Left hindlimb (tissue), 1 donor: ENCODE results near the gene HAUS3.

Source experiments
- DNase-seq: peaks from one replicate; pipeline ENCODE4 v3.0.0-alpha.2; 2018

Gene HAUS3

GRCh38 chr4:2262944-2263250, 21.0 kb upstream of the HAUS3 start:
- no peak for DNase-seq

GRCh38 chr4:2262145-2262943, 20.4 kb upstream of the HAUS3 start:
- DNase-seq: peak; percentile 100

GRCh38 chr4:2261853-2262144, 19.9 kb upstream of the HAUS3 start, which contains the start of gene MXD4:
Gene MXD4, minus strand, starts transcription at chr4:2262109. Its CDS starts 129 bp downstream, at chr4:2261980.
- no peak for DNase-seq

GRCh38 chr4:2261110-2261852, 19.4 kb upstream of the HAUS3 start:
- peak; percentile 68 for DNase-seq

GRCh38 chr4:2260344-2261109, 18.6 kb upstream of the HAUS3 start:
- DNase-seq: peak; percentile 51

GRCh38 chr4:2259541-2260343, 17.8 kb upstream of the HAUS3 start:
- peak; percentile 27 for DNase-seq

- DNase-seq: peak; percentile 25
Observed at GRCh38 chr4:2259036-2259540, 17.2 kb upstream of the HAUS3 start.

GRCh38 chr4:2258091-2259035, 16.4 kb upstream of the HAUS3 start:
- peak; percentile 28 for DNase-seq

GRCh38 chr4:2257361-2258081, 15.6 kb upstream of the HAUS3 start:
- peak; percentile 28 for DNase-seq

GRCh38 chr4:2256781-2257191, 14.9 kb upstream of the HAUS3 start:
- DNase-seq: peak; percentile 30

- DNase-seq: peak; percentile 54
Observed at GRCh38 chr4:2256156-2256731, 14.3 kb upstream of the HAUS3 start.

GRCh38 chr4:2255501-2256155, 13.7 kb upstream of the HAUS3 start:
- peak; percentile 59 for DNase-seq

- no peak for DNase-seq
Observed at GRCh38 chr4:2254665-2255500, 13.0 kb upstream of the HAUS3 start.

- no peak for DNase-seq
Observed at GRCh38 chr4:2253160-2254084, 11.5 kb upstream of the HAUS3 start.

- no peak for DNase-seq
Observed at GRCh38 chr4:2252530-2253091, 10.7 kb upstream of the HAUS3 start.

GRCh38 chr4:2251795-2252529, 10.0 kb upstream of the HAUS3 start:
- no peak for DNase-seq
